GM06990 (cell line): ENCODE data around the gene APOH.

Experiments
- DNase-seq: peaks from one replicate; pipeline ENCODE4 v3.0.0-alpha.2; 2011; ENCODE audit not compliant: insufficient read length; ENCODE audit errors: extremely low read depth
- H3K27me3 ChIP-seq: replicated peaks from 2 replicates; pipeline ENCODE4 v1.6.0; 2011; ENCODE audit warnings: low read length; ENCODE audit not compliant: control insufficient read depth, insufficient read depth
- H3K36me3 ChIP-seq: 2 replicates; pipeline ENCODE4 v1.5.1; 2011; ENCODE audit warnings: low read length; ENCODE audit not compliant: control insufficient read depth, insufficient read depth
- H3K4me3 ChIP-seq: replicated peaks from 2 replicates; pipeline ENCODE4 v1.5.1; 2011; ENCODE audit warnings: low read depth, mild to moderate bottlenecking, control low read depth, low read length
- CTCF ChIP-seq: IDR thresholded peaks from 2 replicates; pipeline ENCODE4 v1.5.1; 2011; ENCODE audit warnings: low read length, control low read depth, mild to moderate bottlenecking, inconsistent platforms; ENCODE audit not compliant: insufficient read depth, poor library complexity, severe bottlenecking

The APOH gene

GRCh38 chr17:66200685-66201092 is 28.5 kb downstream of the APOH start:
- TF ChIP-seq CTCF: peak; percentile 54
- H3K36me3 ChIP-seq: no peaks in the 10 kb centered on the region
- no peak for DNase-seq
- no peaks in the 10 kb centered on the region; the same call in none of the 2 replicates for H3K27me3 ChIP-seq
- H3K4me3 ChIP-seq: no peak overlapping the region

- Histone ChIP-seq H3K4me3 (no peak overlapping the region), H3K27me3 (no peaks in the 10 kb centered on the region; the same call in none of the 2 replicates), H3K36me3 (no peaks in the 10 kb centered on the region)
- DNase-seq: no peak
- no peak for TF ChIP-seq CTCF
These were observed 31.0 kb downstream of the APOH start for GRCh38 chr17:66198242-66198641.

GRCh38 chr17:66192378-66192687 is 36.9 kb downstream of the APOH start:
- Histone ChIP-seq H3K4me3 (no peak overlapping the region; the same call in 1 of the 2 replicates), H3K36me3 (no peaks in the 10 kb centered on the region), H3K27me3 (no peaks in the 10 kb centered on the region)
- DNase-seq: no peak
- no peak for TF ChIP-seq CTCF

GRCh38 chr17:66191593-66192377 is 37.4 kb downstream of the APOH start, which contains the start of gene CEP112:
CEP112 (minus strand) TSS chr17:66192133.
- H3K4me3 ChIP-seq: peak within 1 kb of the TSS; percentile 55
- TF ChIP-seq CTCF: no peak
- no peaks in the 10 kb centered on the region for H3K36me3 ChIP-seq
- DNase-seq: peak; percentile 87
- no peaks in the 10 kb centered on the region for H3K27me3 ChIP-seq

- no peaks in the 10 kb centered on the region for H3K36me3 ChIP-seq
- no peak for TF ChIP-seq CTCF
- peak overlapping the region; percentile 55 for H3K4me3 ChIP-seq
- no peaks in the 10 kb centered on the region for H3K27me3 ChIP-seq
- no peak for DNase-seq
These were observed 38.2 kb downstream of the APOH start for GRCh38 chr17:66190738-66191592.
